Activated CD4-positive, alpha-beta T cell treated with anti-CD3 and anti-CD28 coated beads, Interleukin-2, amount 10 ng/mL, durations not matched to agents 7 days and 5 days (primary cell): ENCODE data around the gene MFGE8. TPM values are rescaled to one million over a fixed set of nuclear protein-coding genes. Genes with fewer than 3 reads are reported as not detected.

Source experiments
- CTCF ChIA-PET: fragments of 350-600 bp; sonication (Branson Sonifier 250); formaldehyde crosslinking; loops from one replicate; lab custom pipeline; 2021; ENCODE audit warnings: antibody characterized with exemption; lab: Charles Lee
- POLR2A ChIA-PET: fragments of 350-600 bp; sonication (Branson Sonifier 250); formaldehyde crosslinking; loops from one replicate; lab custom pipeline; 2021; ENCODE audit warnings: antibody characterized with exemption; lab: Charles Lee
- DNase-seq: peaks from one replicate; pipeline ENCODE4 v3.0.0-alpha.2; 2020
- H3K27ac Mint-ChIP-seq: one replicate; pipeline ENCODE4 v1.8.0; 2021; ENCODE audit warnings: mild to moderate bottlenecking, moderate library complexity, mixed read lengths
- H3K27me3 Mint-ChIP-seq: one replicate; pipeline ENCODE4 v1.8.0; 2021; ENCODE audit warnings: mixed read lengths
- H3K36me3 Mint-ChIP-seq: one replicate; pipeline ENCODE4 v1.8.0; 2021; ENCODE audit warnings: low read depth, mixed read lengths
- H3K4me1 Mint-ChIP-seq: one replicate; pipeline ENCODE4 v1.8.0; 2021; ENCODE audit warnings: mixed read lengths
- H3K4me3 Mint-ChIP-seq: one replicate; pipeline ENCODE4 v1.8.0; 2021; ENCODE audit warnings: mild to moderate bottlenecking, moderate library complexity, mixed read lengths
- H3K9me3 Mint-ChIP-seq: one replicate; pipeline ENCODE4 v1.8.0; 2021; ENCODE audit warnings: mixed read lengths
- total RNA-seq, 2 experiments: library from RNA; stranded (reverse); gene quantifications; one replicate each; pipeline ENCODE4 v1.2.3, GENCODE V29; 2021

MFGE8 gene
- total RNA-seq, 2 experiments from 2014 or later = 57.9 to 58.5 TPM

DNA sequence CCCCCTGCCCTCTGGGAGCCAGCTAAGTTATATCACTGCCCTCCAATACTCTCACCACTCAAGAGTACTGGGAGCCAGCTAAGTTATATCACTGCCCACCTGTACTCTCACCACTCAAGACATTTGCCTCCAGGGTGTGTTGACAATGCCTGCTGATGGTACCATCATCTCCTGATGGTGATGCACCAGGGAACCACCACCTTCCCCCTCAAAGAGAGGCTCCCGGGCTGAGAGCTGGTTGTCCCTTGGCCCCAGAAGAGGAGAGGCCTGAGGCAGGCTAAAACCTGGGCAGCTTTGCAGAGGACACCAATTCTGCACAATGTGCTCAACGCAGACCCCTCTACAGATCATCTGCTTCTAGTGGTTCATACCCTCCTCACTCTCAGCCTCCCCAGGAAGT lies 10.3 kb downstream of the MFGE8 start:
- no peak overlapping the region for H3K4me3 Mint-ChIP-seq
- no peaks in the 10 kb centered on the region for H3K27me3 Mint-ChIP-seq
- ChIA-PET POLR2A (no interaction called here), CTCF (interaction anchor here (0.6 to 2.7 kb wide), 7 partner anchors 7 to 1169 kb away, joined by 3 to 20 read pairs (median 4); partner anchors contain the start of gene HAPLN3)
- H3K36me3 Mint-ChIP-seq = peaks cover 20% of the 10 kb centered on the region
- peaks cover 36% of the 10 kb centered on the region for H3K4me1 Mint-ChIP-seq
- H3K9me3 Mint-ChIP-seq = no peaks in the 10 kb centered on the region
- no peak for DNase-seq
- H3K27ac Mint-ChIP-seq = peak overlapping the region; percentile 95

DNA sequence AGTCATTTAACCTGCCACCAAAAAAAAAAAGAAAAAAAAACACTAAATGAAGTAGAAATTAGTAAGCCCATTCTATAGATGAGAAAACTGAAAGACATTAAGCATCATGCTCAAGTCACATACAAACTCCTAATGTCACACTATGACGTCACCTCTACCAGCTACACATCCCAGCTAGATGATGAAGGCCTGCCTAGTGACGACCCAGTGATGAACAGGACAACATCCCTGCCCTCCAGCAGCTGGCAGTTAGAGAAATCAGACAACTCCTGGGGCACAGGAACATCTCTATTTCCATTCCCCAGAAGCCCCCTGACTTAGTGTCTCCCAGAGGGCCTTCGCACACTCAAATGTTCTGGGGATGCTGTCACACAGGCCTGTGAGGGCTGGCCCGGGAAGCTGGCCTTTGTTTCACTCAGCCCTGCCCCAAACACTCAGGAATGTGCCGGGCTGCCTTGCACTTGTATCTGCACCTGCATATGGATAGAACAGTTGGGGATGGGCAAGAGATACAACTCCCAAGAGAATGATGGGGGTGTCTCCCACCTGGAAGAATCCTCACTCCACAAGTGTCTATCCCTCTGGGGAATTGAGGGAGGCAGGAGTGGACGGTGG lies 10.9 kb downstream of the MFGE8 start:
- ChIA-PET CTCF (interaction anchor here (0.6 to 1.1 kb wide), 4 partner anchors 149 to 1169 kb away, joined by 3 to 4 read pairs (median 3); no protein-coding TSS in a partner anchor), POLR2A (no interaction called here)
- no peaks in the 10 kb centered on the region for H3K9me3 Mint-ChIP-seq
- no peak overlapping the region for H3K4me3 Mint-ChIP-seq
- H3K27ac Mint-ChIP-seq = peak overlapping the region; percentile 95
- peaks cover 42% of the 10 kb centered on the region for H3K4me1 Mint-ChIP-seq
- no peaks in the 10 kb centered on the region for H3K27me3 Mint-ChIP-seq
- H3K36me3 Mint-ChIP-seq = peaks cover 20% of the 10 kb centered on the region
- DNase-seq = no peak

DNA sequence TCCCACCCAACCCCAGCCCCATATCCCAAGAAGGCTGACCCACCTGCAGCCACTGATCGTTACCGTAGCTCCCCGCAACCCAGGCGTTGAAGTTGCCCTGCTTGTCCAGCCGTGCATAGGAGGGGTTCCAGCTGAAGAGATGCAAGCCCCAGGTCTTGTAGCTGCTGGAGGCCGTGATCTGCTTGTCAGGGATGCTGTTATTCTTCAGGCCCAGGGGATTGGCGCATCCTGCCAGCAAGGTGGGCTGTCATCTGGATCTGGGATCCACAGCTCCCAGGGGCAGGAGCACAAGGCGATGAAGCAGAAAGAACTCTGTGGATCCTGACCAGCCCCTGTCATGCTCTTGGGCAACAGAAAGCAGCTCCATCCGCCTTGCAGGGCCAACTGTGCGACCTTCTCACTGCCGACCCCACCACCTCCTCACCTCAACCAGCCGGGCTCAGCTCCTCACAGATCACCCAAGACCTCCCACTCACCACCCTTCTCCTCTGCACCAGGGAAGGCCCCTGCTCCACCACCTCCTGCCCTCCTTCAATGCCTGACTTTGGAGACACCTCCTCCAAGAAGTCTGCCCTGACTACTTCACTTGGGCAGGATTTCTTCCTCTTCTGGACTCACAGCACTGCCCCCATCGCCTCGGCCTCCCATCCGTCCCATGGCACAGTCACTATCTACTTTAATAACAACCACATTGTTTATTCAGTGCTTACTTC lies 11.5 kb downstream of the MFGE8 start:
- POLR2A ChIA-PET = no interaction called here
- Mint-ChIP-seq H3K9me3 (no peaks in the 10 kb centered on the region), H3K4me1 (peaks cover 48% of the 10 kb centered on the region), H3K36me3 (peaks cover 20% of the 10 kb centered on the region), H3K27me3 (no peaks in the 10 kb centered on the region), H3K4me3 (no peak overlapping the region), H3K27ac (peak overlapping the region; percentile 95)
- CTCF ChIA-PET = interaction anchor here (0.6 to 1.6 kb wide), 5 partner anchors 11 to 1170 kb away, joined by 3 to 4 read pairs (median 3); no protein-coding TSS in a partner anchor
- DNase-seq = no peak

DNA sequence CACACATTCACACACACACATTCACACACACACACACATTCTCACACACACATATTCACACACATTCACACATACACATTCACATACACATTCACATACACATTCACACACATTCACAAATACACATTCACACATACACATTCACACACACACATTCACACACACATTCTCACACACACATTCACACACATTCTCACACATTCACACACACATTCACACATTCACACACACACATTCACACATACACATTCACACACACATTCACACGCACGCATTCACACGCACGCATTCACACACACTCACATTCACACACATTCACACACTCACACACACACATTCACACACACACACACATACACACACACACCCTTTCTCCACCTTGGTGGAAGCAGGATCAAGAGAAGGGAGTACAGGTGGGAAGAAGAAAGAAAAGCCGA lies 12.2 kb downstream of the MFGE8 start:
- Mint-ChIP-seq H3K4me1 (peaks cover 49% of the 10 kb centered on the region), H3K9me3 (no peaks in the 10 kb centered on the region), H3K4me3 (no peak overlapping the region), H3K27ac (no peak overlapping the region), H3K36me3 (peaks cover 17% of the 10 kb centered on the region), H3K27me3 (no peaks in the 10 kb centered on the region)
- no peak for DNase-seq
- ChIA-PET CTCF (interaction anchor here (1.4 to 1.6 kb wide), 2 partner anchors 11 to 113 kb away, joined by 3 to 4 read pairs; no protein-coding TSS in a partner anchor), POLR2A (no interaction called here)

DNA sequence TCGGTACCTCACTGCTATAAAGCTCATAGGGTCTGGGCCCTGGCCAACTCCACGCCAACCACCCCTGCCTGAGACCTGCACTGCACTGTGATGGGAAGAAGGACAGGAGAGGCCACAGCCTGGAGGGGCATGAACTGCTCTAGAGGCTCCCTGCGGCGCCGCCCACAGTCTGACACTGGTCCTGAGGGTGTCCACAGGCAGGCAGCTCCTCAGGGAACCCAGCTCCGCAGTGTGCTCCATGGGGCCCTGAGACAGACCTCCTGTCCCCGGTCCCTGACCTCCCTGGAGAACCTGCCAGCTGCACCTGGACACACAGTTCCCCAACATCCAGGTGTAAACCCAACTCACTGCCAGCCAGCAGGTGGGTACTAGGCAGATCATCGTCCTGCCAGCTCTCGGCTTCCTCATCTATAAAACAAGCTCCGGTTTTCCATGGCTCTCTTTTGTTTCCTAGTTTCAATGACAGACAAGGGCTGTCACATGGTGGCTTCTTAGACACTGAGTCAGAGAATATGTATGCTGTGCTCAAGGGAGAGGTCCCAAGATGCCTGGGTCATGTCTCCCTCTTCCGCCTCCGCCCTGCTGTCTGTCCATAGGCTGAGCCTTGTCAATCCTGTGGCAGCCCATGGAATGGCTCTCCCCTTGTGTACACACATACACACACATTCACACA lies 12.7 kb downstream of the MFGE8 start:
- no peaks in the 10 kb centered on the region for H3K9me3 Mint-ChIP-seq
- H3K4me1 Mint-ChIP-seq = peaks cover 48% of the 10 kb centered on the region
- ChIA-PET POLR2A (no interaction called here), CTCF (interaction anchor here (1.1 to 1.6 kb wide), 3 partner anchors 12 to 271 kb away, joined by 3 to 4 read pairs (median 3); no protein-coding TSS in a partner anchor)
- H3K27ac Mint-ChIP-seq = no peak overlapping the region
- H3K4me3 Mint-ChIP-seq = no peak overlapping the region
- H3K27me3 Mint-ChIP-seq = no peaks in the 10 kb centered on the region
- peaks cover 16% of the 10 kb centered on the region for H3K36me3 Mint-ChIP-seq
- DNase-seq = no peak

DNA sequence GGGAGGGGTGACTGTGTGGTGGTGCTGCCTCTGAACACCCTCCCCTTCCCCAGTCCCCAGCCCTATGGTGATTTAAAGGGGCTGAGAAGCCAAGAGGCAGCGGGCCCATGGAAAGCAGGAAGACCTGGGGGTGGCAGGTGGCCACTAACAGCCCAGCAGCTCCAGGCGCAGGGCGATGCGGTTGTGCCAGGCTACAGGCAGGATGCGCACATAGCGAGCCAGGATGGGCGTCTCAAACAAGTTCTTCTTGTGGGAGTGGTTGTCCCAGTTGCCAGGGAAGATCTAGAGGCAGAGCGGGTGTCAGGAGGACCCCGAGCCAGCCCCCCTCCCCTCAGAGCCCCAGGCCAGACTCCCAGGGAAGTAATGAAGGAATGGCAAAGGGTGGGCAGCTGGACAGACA lies 13.9 kb downstream of the MFGE8 start:
- H3K4me3 Mint-ChIP-seq = no peak overlapping the region
- POLR2A ChIA-PET = no interaction called here
- H3K36me3 Mint-ChIP-seq = peaks cover 11% of the 10 kb centered on the region
- no peaks in the 10 kb centered on the region for H3K27me3 Mint-ChIP-seq
- H3K27ac Mint-ChIP-seq = no peak overlapping the region
- DNase-seq = no peak
- H3K9me3 Mint-ChIP-seq = no peaks in the 10 kb centered on the region
- CTCF ChIA-PET = interaction anchor here (1.1 kb wide), 1 partner anchor 272 kb away, joined by 3 read pairs; no protein-coding TSS in a partner anchor
- peaks cover 38% of the 10 kb centered on the region for H3K4me1 Mint-ChIP-seq

DNA sequence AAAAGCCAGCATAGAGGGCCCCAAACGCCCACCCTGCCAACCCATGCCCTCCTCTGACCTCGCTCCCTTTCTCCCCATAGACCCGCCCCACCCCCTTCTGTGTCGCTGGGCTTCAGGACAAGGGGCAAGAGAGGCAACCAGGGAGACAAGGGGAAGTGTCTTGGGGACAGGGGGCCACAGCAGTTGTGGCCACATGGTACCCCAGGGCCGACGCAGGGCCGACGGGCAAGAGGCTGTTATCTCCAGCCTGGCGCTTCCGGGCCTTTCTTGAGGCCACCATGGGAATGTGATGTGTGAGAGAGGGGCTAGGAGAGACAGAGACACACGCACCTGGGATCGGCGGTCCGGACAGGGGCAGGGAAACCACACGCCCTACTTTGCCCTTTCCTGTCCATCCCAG lies 14.4 kb downstream of the MFGE8 start:
- peaks cover 6% of the 10 kb centered on the region for H3K36me3 Mint-ChIP-seq
- H3K27me3 Mint-ChIP-seq = no peaks in the 10 kb centered on the region
- CTCF ChIA-PET = interaction anchor here (0.8 kb wide), 1 partner anchor 12 kb away, joined by 3 read pairs; no protein-coding TSS in a partner anchor
- no peaks in the 10 kb centered on the region for H3K9me3 Mint-ChIP-seq
- no peak overlapping the region for H3K4me3 Mint-ChIP-seq
- POLR2A ChIA-PET = no interaction called here
- H3K4me1 Mint-ChIP-seq = peaks cover 38% of the 10 kb centered on the region
- H3K27ac Mint-ChIP-seq = no peak overlapping the region
- DNase-seq = no peak

DNA sequence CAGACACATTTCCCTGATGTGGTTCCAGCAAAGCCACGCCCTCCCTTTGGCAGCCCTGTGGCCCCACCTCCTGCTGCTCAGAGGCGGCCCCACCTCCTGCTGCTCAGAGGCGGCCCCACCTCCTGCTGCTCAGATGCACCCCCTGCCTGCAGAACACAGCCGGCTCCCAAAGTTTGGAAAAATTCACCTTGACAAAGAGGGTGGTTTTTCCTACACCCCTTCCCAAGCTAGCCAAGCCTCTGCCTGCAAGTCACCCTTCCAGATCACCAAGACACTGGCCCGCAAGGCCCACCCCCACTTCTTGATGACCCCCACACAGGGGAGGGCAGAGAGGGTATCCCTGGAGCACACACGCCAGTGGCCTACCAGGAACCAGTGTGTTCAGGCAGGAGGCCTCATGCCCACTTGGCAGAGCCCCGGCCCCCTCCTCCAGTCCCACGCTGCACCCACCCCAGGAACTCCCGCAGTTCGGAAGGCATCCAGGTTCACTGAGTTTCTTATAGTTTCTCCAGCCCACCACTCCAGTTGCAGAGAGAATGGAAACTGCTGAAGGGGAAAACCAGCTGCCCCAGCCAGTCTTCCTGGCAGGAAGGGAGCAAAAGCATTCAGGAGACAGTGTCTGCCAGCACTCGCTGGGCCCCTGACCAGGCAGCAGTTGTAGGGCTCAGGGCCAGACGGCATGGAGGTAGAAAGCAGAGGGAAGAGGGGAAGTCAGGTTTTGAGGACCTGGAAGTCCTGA lies 15.6 kb downstream of the MFGE8 start:
- H3K27ac Mint-ChIP-seq = peak overlapping the region; percentile 68
- H3K4me1 Mint-ChIP-seq = peaks cover 35% of the 10 kb centered on the region
- H3K9me3 Mint-ChIP-seq = no peaks in the 10 kb centered on the region
- peak; percentile 83 for DNase-seq
- H3K4me3 Mint-ChIP-seq = no peak overlapping the region
- POLR2A ChIA-PET = no interaction called here
- H3K27me3 Mint-ChIP-seq = no peaks in the 10 kb centered on the region
- H3K36me3 Mint-ChIP-seq = peaks cover 5% of the 10 kb centered on the region
- CTCF ChIA-PET = interaction anchor here (0.5 to 3.3 kb wide), 7 partner anchors 7 to 629 kb away, joined by 3 to 20 read pairs (median 3); no protein-coding TSS in a partner anchor

DNA sequence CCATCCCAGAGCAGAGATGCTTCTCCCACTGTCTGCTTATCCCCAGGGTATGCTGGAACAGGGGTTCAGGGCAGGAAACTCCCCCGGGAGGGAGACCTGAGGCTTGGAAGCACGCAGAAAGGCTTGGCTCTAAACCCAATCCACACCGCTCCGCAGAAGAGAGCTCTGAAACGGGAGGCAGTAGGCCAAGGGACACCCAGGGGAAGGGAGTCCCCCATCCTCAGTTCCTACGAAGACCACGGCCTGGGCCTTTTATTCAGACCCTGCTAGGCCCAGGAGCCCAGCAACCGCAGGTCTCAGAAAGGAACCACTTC lies 16.1 kb downstream of the MFGE8 start:
- H3K9me3 Mint-ChIP-seq = no peaks in the 10 kb centered on the region
- H3K27ac Mint-ChIP-seq = no peak overlapping the region
- H3K4me1 Mint-ChIP-seq = peaks cover 34% of the 10 kb centered on the region
- H3K27me3 Mint-ChIP-seq = no peaks in the 10 kb centered on the region
- ChIA-PET CTCF (interaction anchor here (0.6 to 3.3 kb wide), 5 partner anchors 7 to 129 kb away, joined by 3 to 20 read pairs (median 5); no protein-coding TSS in a partner anchor), POLR2A (no interaction called here)
- H3K4me3 Mint-ChIP-seq = no peak overlapping the region
- DNase-seq = no peak
- peaks cover 5% of the 10 kb centered on the region for H3K36me3 Mint-ChIP-seq

DNA sequence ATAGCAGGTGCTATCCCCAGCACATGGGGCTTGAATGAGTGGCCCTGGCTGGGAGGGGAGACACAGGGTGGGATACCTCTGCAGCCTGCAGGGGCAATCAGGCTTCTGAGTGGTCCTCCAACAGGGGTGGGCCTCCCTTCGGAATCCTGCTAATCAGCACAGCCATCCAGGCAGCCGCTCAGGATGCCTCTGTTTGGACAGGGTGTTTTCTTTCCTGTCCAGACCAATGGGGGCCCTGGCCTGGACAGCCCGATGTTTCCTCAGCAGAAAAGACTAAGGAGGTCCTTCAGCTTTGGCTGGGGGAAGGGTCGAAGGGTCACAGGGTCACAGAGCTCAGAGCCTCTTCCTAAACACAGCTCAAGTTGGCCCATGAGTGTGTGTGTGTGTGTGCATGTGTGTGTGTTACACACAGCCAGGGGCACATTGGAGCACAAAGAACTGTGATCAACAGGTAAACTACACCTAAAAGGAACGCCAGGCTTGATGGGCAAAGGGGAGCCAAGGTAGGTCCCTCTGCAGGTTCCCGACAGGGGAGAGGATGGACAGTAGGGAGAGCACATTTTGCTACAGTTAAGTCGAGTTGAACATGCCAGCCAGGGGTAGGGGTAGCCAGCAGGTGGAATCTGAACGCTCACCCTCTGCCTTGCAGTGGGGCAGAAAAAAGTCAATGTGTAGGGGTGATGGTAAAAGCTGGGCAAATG lies 16.7 kb downstream of the MFGE8 start:
- POLR2A ChIA-PET = no interaction called here
- Mint-ChIP-seq H3K9me3 (no peaks in the 10 kb centered on the region), H3K27ac (no peak overlapping the region), H3K36me3 (peaks cover 5% of the 10 kb centered on the region), H3K4me1 (peaks cover 34% of the 10 kb centered on the region), H3K4me3 (no peak overlapping the region), H3K27me3 (no peaks in the 10 kb centered on the region)
- CTCF ChIA-PET = interaction anchor here (1.0 to 3.3 kb wide), 5 partner anchors 8 to 126 kb away, joined by 3 to 20 read pairs (median 5); no protein-coding TSS in a partner anchor
- no peak for DNase-seq

DNA sequence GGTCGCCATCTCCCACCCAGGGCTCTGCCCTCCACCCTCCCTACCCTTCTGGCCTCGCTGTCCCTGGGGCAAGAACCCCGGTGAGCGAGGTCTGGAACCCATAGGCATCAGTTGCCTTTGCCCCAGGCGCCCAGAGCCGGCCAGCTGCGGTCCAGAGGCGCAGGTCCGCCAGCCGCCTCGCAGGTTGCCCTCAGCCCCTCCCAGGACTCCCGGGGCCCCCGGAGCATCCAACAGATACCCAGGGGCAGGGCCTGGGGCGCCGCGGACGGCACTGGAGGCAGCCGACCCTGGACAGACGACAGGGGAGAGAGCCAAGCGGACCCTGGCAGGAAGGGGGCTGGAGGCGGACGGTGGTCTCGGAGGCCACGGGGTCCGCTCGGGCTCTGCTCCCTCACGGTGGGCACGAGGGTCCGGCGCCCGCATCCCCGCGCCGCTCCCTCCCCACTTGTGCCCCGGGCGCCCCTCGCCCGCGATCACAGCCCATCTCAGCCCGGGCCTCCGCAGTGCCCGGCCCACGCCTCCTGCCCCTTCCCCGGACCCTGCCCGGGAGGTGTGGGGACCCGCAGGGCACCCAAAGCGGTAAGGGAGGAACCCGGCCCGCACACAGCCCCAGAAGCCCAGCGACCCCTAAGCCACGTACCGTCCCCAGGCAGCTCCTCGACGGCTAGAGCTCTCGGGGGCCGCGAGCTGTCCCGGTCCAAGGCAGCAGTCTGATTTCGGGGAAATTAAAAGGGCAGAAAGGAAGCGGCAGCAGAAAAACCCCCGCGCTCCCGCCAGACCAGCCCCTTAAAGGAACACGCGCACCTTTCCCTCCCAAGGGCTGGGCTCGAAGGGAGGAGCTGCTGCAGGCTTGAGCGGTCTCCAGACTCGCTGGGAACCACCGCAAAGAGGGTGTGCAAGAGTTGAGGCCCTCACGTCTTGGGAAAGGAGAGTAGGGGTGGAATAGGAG lies 18.1 kb downstream of the MFGE8 start, which contains the start of gene HAPLN3:
HAPLN3 (minus strand) TSS at position 726 of the 949 bp plus-strand sequence. CDS start 8,246 bp downstream, outside the sequence.
- POLR2A ChIA-PET = interaction anchor here (0.7 kb wide), 1 partner anchor 10 kb away, joined by 3 read pairs; no protein-coding TSS in a partner anchor

More for the DNA sequence above, 18.1 kb downstream of the MFGE8 start, which contains the start of gene HAPLN3:
- peak within 1 kb of the TSS; percentile 86 for H3K4me3 Mint-ChIP-seq
- no peaks in the 10 kb centered on the region for H3K9me3 Mint-ChIP-seq
- CTCF ChIA-PET = interaction anchor here (0.6 to 3.3 kb wide), 7 partner anchors 9 to 270 kb away, joined by 3 to 20 read pairs (median 5); no protein-coding TSS in a partner anchor
- peak within 1 kb of the TSS; percentile 88 for H3K27ac Mint-ChIP-seq
- H3K27me3 Mint-ChIP-seq = no peaks in the 10 kb centered on the region
- H3K4me1 Mint-ChIP-seq = peaks cover 34% of the 10 kb centered on the region
- peak; percentile 68 for DNase-seq
- peaks cover 3% of the 10 kb centered on the region for H3K36me3 Mint-ChIP-seq
